Stimulated activated CD8-positive, alpha-beta memory T cell treated with anti-CD3 and anti-CD28 coated beads, Interleukin-12 subunit alpha, Interleukin-12 subunit beta, amount 100 ng/mL, for 4 hours (primary cell): Measurements from ENCODE around the gene GLTPD2.
"Not testable (repeated sequence)": the region's sequence is repeated elsewhere in the genome, so short reads cannot be mapped to it uniquely, and the experiment has no call there.

Source experiments
- DNase-seq: peaks from one replicate; pipeline ENCODE4 v3.0.0-alpha.2; 2020; ENCODE audit warnings: low read depth

GLTPD2 gene

DNA sequence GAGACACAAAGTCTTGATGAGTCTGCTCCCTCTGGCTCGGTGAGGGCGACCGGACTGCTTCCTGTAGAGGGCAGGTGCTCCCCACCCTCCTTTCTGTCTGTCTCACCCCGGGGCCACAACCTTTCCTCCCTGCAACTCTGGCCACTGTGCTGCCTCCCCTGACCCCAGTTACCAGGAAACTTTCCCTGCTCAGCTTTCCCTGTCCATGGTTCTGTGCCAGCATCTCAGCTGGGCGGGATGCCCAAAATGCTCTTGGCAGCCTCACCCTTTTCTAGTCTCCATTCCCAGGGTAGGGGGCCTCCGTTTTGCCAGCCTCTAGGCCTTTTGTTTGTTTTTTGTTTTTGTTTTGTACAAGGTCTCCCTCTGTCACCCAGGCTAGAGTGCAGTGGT is 19.6 kb downstream of the GLTPD2 start:
- no peak for DNase-seq

DNA sequence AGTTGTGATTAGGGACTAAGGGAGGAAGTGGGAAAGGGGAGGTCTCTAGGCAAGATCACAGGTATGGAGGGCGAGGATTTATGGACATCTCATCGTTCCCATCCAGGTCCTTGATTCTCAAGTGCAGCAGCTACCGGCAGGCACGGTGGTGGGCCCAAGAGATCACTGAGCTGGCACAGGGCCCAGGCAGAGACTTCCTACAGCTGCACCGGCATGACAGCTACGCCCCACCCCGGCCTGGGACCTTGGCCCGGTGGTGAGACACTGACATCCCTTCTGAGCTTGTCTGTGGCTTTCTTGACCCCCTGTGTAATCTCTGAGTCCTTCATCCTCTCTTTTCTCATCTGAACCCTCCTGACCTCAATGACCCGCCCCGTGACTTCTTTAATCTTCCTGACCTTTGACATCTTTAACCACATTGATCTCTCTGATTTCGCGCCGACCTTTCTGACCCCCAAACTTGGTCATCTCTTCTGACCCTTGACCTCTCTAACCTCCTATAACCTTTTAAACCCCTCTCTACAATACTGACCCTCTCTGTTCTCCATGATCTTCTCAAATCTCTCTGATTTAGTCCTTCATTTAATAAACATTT is 22.0 kb downstream of the GLTPD2 start:
- no peak for DNase-seq

DNA sequence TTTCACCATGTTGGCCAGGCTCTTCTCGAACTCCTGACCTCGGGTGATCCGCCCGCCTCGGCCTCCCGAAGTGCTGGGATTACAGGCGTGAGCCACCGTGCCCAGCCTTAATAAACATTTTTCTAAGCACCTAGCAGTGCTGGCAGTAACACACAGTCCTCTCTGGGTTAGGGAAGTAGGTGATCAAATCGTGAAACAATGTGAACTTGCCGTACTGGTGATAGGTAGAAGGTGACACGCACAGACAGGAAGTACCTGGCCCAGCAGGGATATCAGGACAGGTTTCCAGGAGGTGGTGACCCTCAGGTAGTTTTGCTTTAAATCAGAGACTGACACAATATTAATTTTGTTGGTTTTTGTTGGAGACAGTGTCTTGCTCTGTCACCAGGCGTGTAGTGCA is 22.7 kb downstream of the GLTPD2 start:
- DNase-seq: no peak

DNA sequence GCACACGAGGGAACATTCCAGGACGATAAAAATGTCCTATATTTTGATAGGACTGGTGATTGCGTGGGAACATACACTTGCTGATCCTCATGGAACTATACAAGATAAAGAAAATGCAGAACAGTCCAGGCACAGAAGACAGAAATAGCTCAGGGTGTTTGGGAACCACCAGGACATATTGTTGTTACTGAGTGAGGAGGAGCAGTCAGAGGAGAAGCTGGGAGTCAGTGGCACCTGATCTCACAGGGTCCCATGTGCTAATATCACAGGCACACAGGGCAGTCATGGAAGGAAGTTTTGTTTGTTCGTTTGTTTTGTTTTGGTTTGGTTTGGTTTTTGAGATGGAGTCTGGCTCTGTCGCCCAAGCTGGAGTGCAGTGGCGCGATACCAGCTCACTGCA is 23.9 kb downstream of the GLTPD2 start:
- no peak for DNase-seq

DNA sequence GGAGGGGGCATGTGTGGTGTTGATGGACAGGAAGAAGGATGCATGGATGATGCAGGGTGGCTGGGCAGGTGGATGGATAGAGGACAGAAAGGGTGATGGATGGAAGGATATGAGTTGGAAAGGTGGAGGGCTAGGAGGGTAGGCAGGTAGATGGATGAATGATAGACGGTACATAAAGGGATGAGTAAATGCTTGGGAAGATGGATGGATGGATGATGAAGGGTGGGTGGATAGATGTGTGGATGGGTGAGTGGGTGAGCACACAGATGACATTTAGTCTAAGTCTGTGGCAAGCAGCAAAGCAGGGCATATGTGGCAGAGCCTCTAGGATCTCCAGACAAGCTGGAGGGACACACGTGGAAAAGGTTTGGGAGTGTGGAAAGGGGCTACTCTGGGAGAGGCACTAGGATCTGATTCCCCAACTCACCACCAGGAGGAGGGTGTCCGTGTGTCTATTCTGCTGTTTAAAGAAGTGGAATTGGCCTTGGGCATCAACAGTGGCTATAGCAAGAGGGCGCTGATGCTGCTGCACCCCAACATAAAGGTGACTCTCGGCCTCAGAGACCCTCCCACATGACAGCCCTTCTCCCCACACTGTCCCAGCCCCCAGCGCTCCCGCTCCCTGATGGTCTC is 26.4 kb downstream of the GLTPD2 start:
- no peak for DNase-seq

DNA sequence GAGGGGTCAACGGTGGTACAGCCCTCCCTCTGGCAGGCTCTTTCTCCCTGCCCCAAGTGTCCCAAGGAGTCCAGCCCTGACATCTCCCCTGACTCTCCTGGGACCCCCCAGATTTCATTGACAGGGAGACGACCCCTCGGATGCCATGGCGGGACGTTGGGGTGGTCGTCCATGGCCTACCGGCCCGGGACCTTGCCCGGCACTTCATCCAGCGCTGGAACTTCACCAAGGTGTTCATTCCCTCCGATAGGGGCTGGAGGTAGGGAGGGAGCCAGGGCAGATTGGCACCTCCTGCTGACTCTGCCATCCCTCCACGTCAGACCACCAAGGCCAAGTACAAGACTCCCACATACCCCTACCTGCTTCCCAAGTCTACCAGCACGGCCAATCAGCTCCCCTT is 28.1 kb downstream of the GLTPD2 start:
- no peak for DNase-seq

DNA sequence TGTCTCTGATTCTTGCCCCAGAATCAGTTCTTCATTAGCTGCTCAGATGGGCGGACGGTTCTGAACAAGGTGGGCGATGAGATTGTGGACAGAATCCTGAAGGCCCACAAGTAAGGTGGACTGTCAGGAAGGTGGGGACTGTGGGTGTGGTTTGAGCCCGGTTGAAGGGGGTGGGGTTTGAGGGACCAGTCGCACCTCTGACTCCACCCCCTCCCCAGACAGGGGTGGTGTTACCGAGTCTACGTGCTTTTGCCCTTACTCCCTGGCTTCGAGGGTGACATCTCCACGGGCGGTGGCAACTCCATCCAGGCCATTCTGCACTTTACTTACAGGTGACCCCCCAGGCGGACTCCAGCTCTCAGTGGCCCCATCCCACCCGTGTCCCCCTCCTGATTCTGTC is 29.5 kb downstream of the GLTPD2 start:
- DNase-seq: no peak

DNA sequence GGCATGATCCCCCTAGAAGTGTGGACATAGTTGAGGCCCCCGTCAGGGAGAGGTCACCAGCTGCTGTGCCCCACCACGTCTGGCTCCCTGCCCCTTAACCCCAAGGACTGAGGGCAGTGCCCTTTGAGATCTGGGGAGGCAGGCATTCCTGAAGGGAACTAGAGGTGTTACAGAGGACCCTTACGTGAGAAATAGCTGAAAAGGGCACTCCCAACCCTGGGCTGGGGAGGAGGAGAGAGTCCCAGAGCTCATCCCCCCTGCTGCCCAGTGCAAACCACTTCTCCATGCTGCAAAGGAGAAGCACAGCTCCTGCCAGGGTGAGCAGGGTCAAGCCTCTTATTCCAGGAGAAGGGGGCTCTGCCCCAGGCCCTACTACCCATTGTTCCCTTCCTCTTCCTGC is 34.1 kb downstream of the GLTPD2 start:
- no peak for DNase-seq

DNA sequence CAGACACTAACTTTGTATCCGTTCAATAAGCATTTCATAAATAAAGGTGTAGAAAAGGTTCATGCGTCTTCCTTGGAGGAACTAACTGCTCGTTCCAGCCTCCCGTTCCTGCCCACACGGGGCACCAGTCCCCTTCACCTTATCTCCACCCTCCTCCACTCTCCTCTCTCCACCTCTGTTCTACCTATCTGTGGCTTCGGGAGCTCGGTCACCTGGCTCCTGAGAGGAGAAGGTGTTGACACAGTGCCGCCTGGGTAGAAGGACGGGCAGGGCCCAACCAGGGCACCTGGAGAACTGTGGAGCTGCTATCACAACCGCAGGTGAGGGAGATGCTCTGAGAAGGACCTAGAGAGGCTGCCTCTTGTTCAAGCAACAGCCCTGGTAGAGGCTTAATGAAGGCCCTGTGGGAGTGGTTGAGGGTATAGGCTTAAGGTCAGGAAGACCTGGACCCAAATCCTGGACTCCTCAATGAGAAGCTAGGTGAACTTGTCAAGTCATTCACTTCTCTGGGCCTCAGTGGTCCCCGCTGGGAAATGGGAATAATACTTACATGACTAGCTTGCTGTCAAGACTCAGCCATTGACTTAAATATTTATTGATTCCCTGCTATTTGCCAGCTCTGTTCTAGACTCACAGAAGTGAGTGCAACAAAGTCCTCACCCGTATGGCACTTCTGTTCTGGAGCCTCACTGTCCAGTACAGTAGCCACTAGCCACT is 34.8 kb downstream of the GLTPD2 start:
- DNase-seq: no peak

DNA sequence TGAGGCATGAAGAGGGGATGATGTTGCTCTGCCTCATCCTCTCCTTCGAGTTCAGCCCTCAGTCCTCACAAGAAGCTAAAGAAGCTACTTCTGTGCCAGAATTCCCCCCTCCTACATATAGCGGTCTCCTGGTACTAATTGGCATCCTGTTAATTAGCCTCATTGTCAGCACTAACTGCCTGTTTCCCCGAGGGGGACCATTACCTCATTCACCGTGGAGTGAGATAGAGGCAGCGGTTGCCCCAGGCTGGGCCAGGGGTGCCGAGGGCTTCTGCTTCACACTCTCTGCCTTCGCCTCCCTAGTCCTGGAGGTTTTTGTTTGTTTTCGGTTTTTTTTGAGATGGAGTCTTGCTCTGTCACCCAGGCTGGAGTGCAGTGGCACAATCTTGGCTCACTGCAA is 38.6 kb downstream of the GLTPD2 start:
- no peak for DNase-seq

DNA sequence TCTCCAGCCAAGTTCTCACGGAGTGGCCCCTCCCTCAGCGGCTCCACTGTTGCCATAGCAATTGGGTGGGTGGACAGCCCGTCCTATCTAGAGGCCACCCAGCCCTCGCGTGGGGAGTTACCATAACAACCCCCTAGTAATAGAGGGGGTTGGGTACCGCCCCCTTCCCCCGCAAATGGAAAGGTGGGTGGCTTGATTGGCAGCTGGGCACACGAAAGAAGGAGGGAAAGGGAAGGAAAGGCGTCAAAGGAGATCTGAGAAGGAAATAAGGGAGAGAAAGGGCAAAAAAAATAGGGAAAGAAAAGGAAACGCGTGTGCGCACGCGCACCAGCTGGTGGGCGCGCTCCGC is 44.0 kb downstream of the GLTPD2 start:
- not testable (repeated sequence) for DNase-seq

DNA sequence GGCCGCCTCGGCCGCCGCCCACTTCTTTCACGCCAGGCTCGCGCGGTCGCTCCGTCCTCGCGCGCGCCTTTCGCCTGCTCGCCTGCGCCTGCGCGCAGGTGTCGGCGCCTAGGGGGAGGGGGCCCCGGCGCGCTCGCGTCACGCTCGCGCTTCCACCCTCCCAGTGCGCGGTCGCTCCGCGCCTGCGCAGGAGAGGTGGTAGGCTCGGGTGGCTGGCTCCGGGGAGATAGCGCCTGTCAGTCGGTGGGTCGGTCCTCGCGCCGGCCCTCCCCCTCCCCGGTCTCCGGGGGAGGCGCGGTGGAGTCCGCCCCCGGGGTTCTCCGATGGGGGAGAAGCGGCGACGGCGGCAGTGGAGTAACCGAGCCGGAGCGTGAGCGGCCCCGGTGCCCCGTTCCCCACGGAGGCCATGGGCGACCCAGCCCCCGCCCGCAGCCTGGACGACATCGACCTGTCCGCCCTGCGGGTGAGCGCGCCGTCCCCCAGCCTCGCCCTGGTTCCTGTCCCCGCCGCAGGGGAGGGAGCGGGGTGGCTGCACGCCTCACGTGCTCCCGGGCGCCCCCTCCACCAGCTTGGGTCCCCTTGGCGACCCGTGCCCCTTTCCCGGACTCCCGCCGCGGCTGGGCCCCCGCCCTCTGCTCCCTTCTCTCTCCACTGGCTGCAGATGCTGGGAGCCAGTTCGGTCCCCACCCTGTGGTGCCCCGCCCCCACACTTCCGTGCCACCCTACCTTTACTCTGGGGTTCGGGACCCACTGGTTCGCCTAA is 44.6 kb downstream of the GLTPD2 start, which contains the start of gene MINK1:
Gene MINK1 (plus strand): TSS at position 163 of the 763 bp plus-strand sequence. CDS start 244 bp downstream, at position 407.
- peak; percentile 85 for DNase-seq

DNA sequence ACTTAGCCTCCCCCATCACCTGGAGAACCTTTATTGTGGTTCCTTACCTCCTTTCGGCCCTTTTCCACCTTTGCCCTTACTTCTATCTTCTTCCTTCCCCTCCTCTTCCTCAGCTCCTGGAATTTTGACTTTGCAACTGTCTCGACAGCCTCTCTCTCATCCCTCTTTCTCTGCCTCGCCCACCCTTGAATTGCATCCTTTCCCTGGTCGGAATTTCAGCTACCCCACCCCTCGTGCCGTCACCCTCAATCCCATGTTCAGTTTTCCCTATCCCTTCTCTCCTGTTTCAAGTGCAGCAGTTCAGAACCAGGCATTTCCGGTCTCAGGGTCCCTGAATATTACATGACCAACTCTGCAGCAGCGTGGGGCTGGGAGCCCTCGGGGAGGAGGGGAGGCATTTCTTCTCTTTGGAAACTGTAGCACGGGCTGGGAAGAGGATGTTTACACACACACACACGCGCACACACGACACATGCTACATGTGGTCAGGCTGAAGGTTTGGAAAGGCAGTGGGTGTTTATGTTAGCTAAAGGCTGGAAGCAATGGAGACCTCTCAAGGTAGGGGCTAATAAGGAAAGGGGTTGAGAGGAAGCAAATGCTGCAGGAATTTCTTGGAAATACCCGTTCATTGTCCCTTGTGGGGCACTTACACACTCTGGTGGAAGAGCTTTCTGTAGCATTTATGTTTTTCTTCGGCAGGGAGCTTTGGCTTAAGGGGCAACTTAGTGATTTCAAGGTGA is 45.3 kb downstream of the GLTPD2 start:
- no peak for DNase-seq

DNA sequence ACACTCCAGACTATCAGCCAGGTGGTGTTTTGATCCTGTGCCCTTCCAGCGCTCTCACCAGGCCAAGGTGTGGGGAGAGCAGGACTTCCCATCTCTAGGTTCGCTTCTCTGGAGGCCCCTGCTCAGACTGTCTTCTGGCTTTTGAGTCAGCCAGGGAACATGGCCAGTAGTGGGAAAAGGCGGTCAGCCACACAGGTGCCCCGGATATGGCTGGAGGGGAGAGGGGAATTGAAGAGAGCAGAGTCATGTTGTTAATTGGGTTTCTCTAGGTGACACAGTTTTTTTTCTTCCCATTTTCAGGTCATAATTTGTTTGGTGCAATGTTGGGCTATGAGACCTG is 45.9 kb downstream of the GLTPD2 start:
- DNase-seq: no peak

DNA sequence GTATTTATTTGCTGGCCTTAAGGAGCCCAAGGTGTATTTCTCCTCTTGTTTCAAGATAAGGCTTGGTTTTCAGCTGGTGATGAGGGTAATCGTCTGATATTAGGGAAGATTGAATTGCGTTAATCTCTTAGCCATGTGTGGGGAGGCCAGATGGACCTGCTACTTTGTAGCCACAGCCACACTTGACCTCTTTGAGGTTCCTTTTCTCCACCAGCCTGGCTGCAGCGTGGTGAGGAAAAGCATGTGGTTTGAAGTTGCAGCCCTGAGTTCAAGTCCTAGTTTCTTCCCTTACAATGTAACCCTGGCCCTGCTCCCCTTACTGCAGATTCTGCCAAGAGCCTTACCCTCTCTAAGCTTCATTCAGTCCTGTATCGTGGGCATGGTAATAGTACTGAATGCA is 47.5 kb downstream of the GLTPD2 start:
- DNase-seq: no peak

DNA sequence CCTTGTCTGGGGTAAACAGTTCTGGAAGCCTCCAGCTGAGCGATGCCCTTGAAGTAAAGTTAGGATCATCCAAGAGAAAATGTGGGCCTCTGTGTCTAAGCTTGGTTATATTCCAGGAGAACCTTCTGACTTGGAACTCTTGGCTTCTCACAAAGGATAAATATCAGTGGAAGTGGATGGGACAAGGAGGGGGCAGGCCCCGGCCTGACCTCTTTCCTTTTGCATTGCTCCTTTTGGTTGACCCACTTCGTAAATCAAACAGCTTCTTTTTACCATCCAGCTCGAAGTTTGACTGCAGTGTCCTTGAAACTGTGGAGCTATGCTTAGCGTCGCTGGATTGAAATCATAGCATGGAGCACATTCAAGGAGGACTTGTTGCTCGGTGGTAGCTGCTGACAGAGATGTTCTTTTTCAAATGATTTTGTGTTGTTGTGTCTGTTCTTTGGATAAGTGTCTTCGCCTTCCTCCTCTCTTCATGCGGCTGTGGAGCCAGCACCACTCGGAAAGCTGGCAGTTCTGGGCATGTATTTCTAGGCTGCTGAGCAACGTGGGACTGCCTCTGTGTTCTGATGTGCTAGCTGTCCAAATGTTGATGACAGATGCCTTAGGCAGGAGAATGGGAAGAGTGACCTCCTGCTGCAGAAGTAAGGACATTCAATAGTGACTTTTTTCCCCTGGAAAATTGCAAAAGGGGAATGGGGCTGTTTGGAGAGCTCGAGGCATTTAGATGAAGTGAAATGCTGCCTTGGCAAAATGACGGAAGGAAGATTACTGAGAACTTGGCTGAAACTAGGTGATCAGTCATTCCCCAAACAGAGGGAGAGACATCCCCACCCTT is 48.9 kb downstream of the GLTPD2 start:
- no peak for DNase-seq

DNA sequence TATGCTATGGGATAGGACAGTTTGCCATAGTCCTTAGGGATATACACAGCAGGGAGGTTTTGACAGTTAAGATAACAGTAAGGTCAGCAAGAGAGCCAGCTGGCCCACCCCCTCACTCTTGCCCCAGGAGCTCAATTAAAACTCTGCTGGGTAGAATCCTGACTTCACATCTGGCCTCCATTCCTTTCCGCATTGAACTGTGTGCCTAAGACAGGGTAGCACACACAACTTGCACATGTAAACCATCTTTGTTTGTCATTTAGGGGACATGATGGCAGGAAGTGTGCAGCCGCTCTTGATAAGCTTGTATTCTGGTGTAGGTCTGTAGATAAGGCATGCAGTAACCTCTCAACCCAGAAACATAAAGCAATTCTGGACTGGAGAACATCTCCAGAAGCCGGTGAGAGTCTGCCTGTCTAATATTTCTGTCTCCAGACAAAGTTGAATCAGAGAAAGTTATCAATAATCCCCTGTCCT is 49.6 kb downstream of the GLTPD2 start:
- no peak for DNase-seq

DNA sequence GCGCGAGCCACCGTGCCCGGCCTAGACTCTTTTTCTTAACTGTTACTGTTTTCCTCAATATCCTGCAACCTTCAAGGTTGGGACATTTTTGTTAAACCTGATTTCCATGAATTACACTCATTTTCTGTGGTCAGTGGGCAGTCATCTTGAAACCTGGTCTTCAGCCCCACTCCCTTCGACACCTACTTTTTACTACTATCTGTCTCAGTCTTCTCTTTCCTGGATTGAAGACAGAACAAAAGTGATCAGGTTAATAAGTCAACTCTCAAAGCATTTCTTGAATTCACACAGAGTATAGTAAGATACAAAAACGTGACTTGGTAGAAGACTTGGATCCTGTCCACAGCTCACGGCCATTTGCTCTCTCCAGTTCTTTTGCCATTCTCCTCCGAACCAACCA is 50.5 kb downstream of the GLTPD2 start:
- no peak for DNase-seq
